A549 (cell line): Measurements from ENCODE around the gene RAP1A. TPM values are rescaled to one million over a fixed set of nuclear protein-coding genes. Genes with fewer than 3 reads are reported as not detected.

ENCODE experiments used
- ATAC-seq, 2 experiments: fragments of 200-7000 bp in 1 of 2; fragments of >200 bp in 1 of 2; cut with Nextera tagmentation in 1 of 2; cut with Tn5 transposase in 1 of 2; 3 replicates each; pipeline versions ENCODE4 v1.8.0 to v1.9.1; 2018 to 2020; ENCODE audit warnings: mild to moderate bottlenecking in 1 of 2, moderate library complexity in 1 of 2
- CTCF ChIA-PET: fragments of 300-600 bp; sonication (Branson Sonifier 250); formaldehyde crosslinking; extraction: SDS; loops from one replicate; lab custom pipeline; 2021; ENCODE audit warnings: antibody characterized with exemption, inconsistent platforms; lab: Yijun Ruan, JAX
- POLR2A ChIA-PET: fragments of 350-600 bp; formaldehyde crosslinking; extraction: SDS; loops from one replicate; lab custom pipeline; 2021; ENCODE audit warnings: antibody characterized with exemption, inconsistent platforms; lab: Yijun Ruan, JAX
- DNase-seq, 2 experiments: peaks; one replicate each; pipeline versions ENCODE4 v3.0.0 to v3.0.0-alpha.2; 2011 to 2016; ENCODE audit warnings: low read depth in 1 of 2, low spot score in 1 of 2
- FAIRE-seq: peaks from 2 replicates; lab custom pipeline; 2011; peaks lifted over from hg19 to GRCh38; lab: Jason Lieb, UNC
- H3K27ac ChIP-seq, 2 experiments: fragments of >200 bp; sonication (Bioruptor Twin); formaldehyde crosslinking; 3 replicates each; pipeline ENCODE4 v1.5.1; 2016 to 2017
- H3K4me1 ChIP-seq: fragments of >200 bp; sonication (Bioruptor Twin); formaldehyde crosslinking; 3 replicates; pipeline ENCODE4 v1.6.1; 2016
- H3K4me2 ChIP-seq: fragments of >200 bp; sonication (Bioruptor Twin); formaldehyde crosslinking; 3 replicates; pipeline ENCODE4 v1.6.1; 2016
- H3K4me3 ChIP-seq: fragments of >200 bp; sonication (Bioruptor Twin); formaldehyde crosslinking; 3 replicates; pipeline ENCODE4 v1.5.1; 2016
- H3K9me3 ChIP-seq: fragments of >200 bp; sonication (Bioruptor Twin); formaldehyde crosslinking; 3 replicates; pipeline ENCODE4 v1.6.1; 2016
- CBX8 ChIP-seq: fragments of 200-600 bp; sonication (generic); IDR thresholded peaks from 2 replicates; pipeline ENCODE4 v1.6.1; 2016
- CHD2 ChIP-seq: fragments of 150-350 bp; IDR thresholded peaks from 2 replicates; pipeline ENCODE4 v1.6.1; 2014; ENCODE audit warnings: low read length; ENCODE audit not compliant: partially characterized antibody
- CTCF ChIP-seq: fragments of >200 bp; sonication (Bioruptor Twin); formaldehyde crosslinking; IDR thresholded peaks from 3 replicates; pipeline ENCODE4 v1.5.1; 2016
- EHMT2 ChIP-seq: fragments of 200-600 bp; sonication (generic); IDR thresholded peaks from 2 replicates; pipeline ENCODE4 v1.6.1; 2016; ENCODE audit warnings: antibody characterized with exemption, low read depth, mild to moderate bottlenecking, moderate library complexity
- ELK1 ChIP-seq: fragments of 150-350 bp; IDR thresholded peaks from 2 replicates; pipeline ENCODE4 v1.6.1; 2014; ENCODE audit warnings: low read depth, mild to moderate bottlenecking, low read length
- HDAC2 ChIP-seq: fragments of 200-600 bp; sonication (generic); IDR thresholded peaks from 2 replicates; pipeline ENCODE4 v1.6.1; 2016
- HMGXB4 ChIP-seq: fragments of 250-450 bp; sonication (Bioruptor Pico); IDR thresholded peaks from 2 replicates; pipeline ENCODE4 v1.5.0; 2021; ENCODE audit warnings: mild to moderate bottlenecking, moderate library complexity, borderline replicate concordance
- HOXA7 ChIP-seq: fragments of 250-450 bp; sonication (Bioruptor Pico); IDR thresholded peaks from 2 replicates; pipeline ENCODE4 v1.5.0; 2020; ENCODE audit warnings: mild to moderate bottlenecking, moderate library complexity
- HOXB5 ChIP-seq: fragments of 250-450 bp; sonication (Bioruptor Pico); IDR thresholded peaks from 2 replicates; pipeline ENCODE4 v1.5.0; 2020; ENCODE audit warnings: mild to moderate bottlenecking, moderate library complexity
- JUN ChIP-seq, 2 experiments: fragments of >200 bp; sonication (Bioruptor Twin); formaldehyde crosslinking; IDR thresholded peaks; 2 replicates in 1 of 2; 3 replicates in 1 of 2; pipeline ENCODE4 v1.6.1; 2016 to 2017
- JUNB ChIP-seq: fragments of >200 bp; sonication (Bioruptor Twin); formaldehyde crosslinking; IDR thresholded peaks from 2 replicates; pipeline ENCODE4 v1.6.1; 2016
- KDM1A ChIP-seq: fragments of 200-600 bp; sonication (generic); IDR thresholded peaks from 2 replicates; pipeline ENCODE4 v1.6.1; 2016; ENCODE audit warnings: low read depth, mild to moderate bottlenecking
- KDM5A ChIP-seq: fragments of 200-600 bp; sonication (generic); IDR thresholded peaks from 2 replicates; pipeline ENCODE4 v1.6.1; 2016; ENCODE audit warnings: antibody characterized with exemption, mild to moderate bottlenecking
- NR3C1 ChIP-seq: fragments of >200 bp; sonication (Bioruptor Twin); formaldehyde crosslinking; IDR thresholded peaks from 3 replicates; pipeline ENCODE4 v1.6.1; 2017
- PHF8 ChIP-seq: fragments of 200-600 bp; sonication (generic); IDR thresholded peaks from 2 replicates; pipeline ENCODE4 v1.6.1; 2016; ENCODE audit warnings: low read depth, mild to moderate bottlenecking, antibody characterized with exemption, moderate library complexity, borderline replicate concordance
- POLR2AphosphoS2 ChIP-seq: conservative IDR thresholded peaks from 2 replicates; pipeline ENCODE4 v1.6.1; 2012; ENCODE audit warnings: low read length, improper control_type of control experiment, inconsistent platforms
- REST ChIP-seq: fragments of 200-600 bp; sonication (generic); IDR thresholded peaks from 2 replicates; pipeline ENCODE4 v1.6.1; 2016; ENCODE audit warnings: antibody characterized with exemption, mild to moderate bottlenecking, moderate library complexity
- RNF2 ChIP-seq: fragments of 200-600 bp; sonication (generic); IDR thresholded peaks from 2 replicates; pipeline ENCODE4 v1.6.1; 2016; ENCODE audit warnings: low read depth, mild to moderate bottlenecking, antibody characterized with exemption, moderate library complexity, borderline replicate concordance
- TP53 ChIP-seq: fragments of 250-450 bp; sonication (Bioruptor Pico); IDR thresholded peaks from 2 replicates; pipeline ENCODE4 v1.5.0; 2021; ENCODE audit warnings: mild to moderate bottlenecking, moderate library complexity
- ZFP36 ChIP-seq: fragments of 450-650 bp; IDR thresholded peaks from 2 replicates; pipeline ENCODE4 v1.6.1; 2014; ENCODE audit warnings: borderline replicate concordance; ENCODE audit not compliant: partially characterized antibody
- ZNF302 ChIP-seq: fragments of 250-450 bp; sonication (Bioruptor Pico); IDR thresholded peaks from 2 replicates; pipeline ENCODE4 v1.9.0; 2021; ENCODE audit warnings: inconsistent platforms, mild to moderate bottlenecking, moderate library complexity
- WGBS: methylation state at CpG from one replicate; pipeline ENCODE4 v1.1.6; 2017; ENCODE audit errors: missing lambda C conversion rate; 5-methylcytosine and 5-hydroxymethylcytosine counted together
- polyA plus RNA-seq, 4 experiments: library from polyadenylated mRNA; depleted of rRNA in 3 of 4; stranded (reverse); fragments of >200 nt; fragmentation: RNase III in 1 of 4; extraction: RNeasy Plus Mini Kit Qiagen cat#74134 plus additional on column Dnase treatment in 1 of 4; gene quantifications; 2 replicates in 3 of 4; 3 replicates in 1 of 4; pipeline ENCODE4 v1.2.3, GENCODE V29; 2011 to 2017
- TF ChIP-seq, protein P1 (sequence below): fragments of 250-450 bp; sonication (Bioruptor Pico); IDR thresholded peaks from 2 replicates; pipeline ENCODE4 v1.5.0; 2020; ENCODE audit warnings: low read depth, mild to moderate bottlenecking, moderate library complexity

RAP1A gene
- polyA plus RNA-seq, 2 of the 4 experiments (the other 2 are of a cell fraction), result 37.1 to 39.8 TPM

DNA sequence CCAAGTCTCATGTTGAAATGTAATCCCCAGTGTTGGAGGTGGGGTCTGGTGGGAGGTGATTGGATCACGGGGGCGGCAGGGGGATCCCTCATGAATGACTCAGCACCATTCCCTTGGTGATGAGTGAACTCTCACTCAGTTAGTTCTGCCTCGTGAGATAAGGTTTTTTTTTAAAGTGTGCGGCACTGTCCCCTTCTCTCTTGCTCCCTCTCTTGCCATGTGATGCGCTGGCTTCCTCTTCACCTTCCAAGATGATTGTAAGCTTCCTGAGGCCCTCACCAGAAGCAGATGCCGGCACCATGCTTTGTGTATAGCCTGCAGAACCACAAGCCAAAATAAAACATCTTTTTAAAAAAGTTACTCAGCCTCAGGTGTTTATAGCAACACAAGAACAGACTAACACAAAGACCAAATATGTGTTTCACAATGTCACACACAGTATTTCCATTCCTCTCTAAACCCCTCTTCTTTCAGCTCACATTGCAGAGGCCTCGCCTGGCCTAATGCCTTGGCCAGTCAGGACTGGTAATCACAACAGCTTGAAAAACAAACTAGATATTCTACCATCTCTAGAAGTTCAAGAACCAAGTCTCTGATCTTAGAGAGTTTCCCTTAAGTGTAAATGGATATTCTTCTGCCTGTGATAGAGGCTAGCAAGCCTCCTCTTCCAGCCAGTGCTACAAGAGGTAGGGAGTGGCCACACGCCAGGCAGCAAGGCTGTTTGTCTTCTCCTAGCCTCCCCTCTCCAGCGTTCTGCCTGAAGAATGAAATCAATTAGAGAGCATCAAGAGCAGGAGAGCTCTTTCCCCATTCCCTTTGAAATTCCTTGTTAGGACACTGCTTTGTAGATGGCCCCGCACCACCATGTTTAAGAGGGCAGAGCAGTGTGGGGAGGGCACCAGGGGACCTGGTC, 19.6 kb upstream of the RAP1A start:
- no peak for TF ChIP-seq CBX8
- TF ChIP-seq ZFP36, result no peak
- no peak for TF ChIP-seq TP53 (CRISPR knock-in tag)
- no peak for TF ChIP-seq NR3C1
- TF ChIP-seq KDM5A, result no peak
- TF ChIP-seq JUNB, result no peak
- TF ChIP-seq, protein P1, sequence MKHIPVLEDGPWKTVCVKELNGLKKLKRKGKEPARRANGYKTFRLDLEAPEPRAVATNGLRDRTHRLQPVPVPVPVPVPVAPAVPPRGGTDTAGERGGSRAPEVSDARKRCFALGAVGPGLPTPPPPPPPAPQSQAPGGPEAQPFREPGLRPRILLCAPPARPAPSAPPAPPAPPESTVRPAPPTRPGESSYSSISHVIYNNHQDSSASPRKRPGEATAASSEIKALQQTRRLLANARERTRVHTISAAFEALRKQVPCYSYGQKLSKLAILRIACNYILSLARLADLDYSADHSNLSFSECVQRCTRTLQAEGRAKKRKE (CRISPR knock-in tag), result no peak
- no peak for TF ChIP-seq JUN (IDR thresholded peaks at IDR 0.05)
- TF ChIP-seq POLR2AphosphoS2, result no peak
- TF ChIP-seq CTCF, result no peak
- TF ChIP-seq RNF2, result no peak
- no peak for TF ChIP-seq ZNF302 (CRISPR knock-in tag)
- no peak for TF ChIP-seq HMGXB4
- no peak for TF ChIP-seq HOXA7 (CRISPR knock-in tag)
- TF ChIP-seq, all 56 proteins: peak for 0
- CTCF ChIA-PET, result interaction anchor here (1.5 to 2.4 kb wide), 2 partner anchors 13 to 92 kb away, joined by 4 to 9 read pairs; no protein-coding TSS in a partner anchor
- POLR2A ChIA-PET, result interaction anchor here (0.5 kb wide), 1 partner anchor 1019 kb away, joined by 3 read pairs; the partner anchor contains the start of gene ST7L

GRCh38 chr1:111600886-111601386, 18.7 kb upstream of the RAP1A start:
- FAIRE-seq, result no peak
- Histone ChIP-seq H3K27ac (no peak overlapping the region), H3K9me3 (no peaks in the 10 kb centered on the region), H3K4me3 (no peak overlapping the region), H3K4me2 (no peak overlapping the region), H3K4me1 (no peaks in the 10 kb centered on the region)
- ChIA-PET CTCF (interaction anchor here (1.5 to 2.4 kb wide), 2 partner anchors 14 to 92 kb away, joined by 4 to 9 read pairs; no protein-coding TSS in a partner anchor), POLR2A (no interaction called here)
- 94% methylated on average over 5 of the region's 6 CpGs for WGBS
- no peak for ATAC-seq
- DNase-seq, result no peak
- no peak for TF ChIP-seq JUNB

More for the DNA sequence above, 19.6 kb upstream of the RAP1A start:
- no peak for ATAC-seq
- Histone ChIP-seq H3K4me1 (no peaks in the 10 kb centered on the region), H3K27ac (no peak overlapping the region), H3K4me3 (no peak overlapping the region), H3K4me2 (no peak overlapping the region), H3K9me3 (no peaks in the 10 kb centered on the region)
- FAIRE-seq, result no peak
- no peak for DNase-seq
- WGBS, result 63% methylated on average over 10 of the region's 10 CpGs

GRCh38 chr1:111602302-111602701, 17.3 kb upstream of the RAP1A start:
- H3K9me3 ChIP-seq, result no peaks in the 10 kb centered on the region
- no peak overlapping the region for H3K27ac ChIP-seq
- FAIRE-seq (no peak), DNase-seq (no peak), ATAC-seq (no peak)
- ChIA-PET CTCF (interaction anchor here (0.6 to 1.0 kb wide), 3 partner anchors 8 to 94 kb away, joined by 3 to 4 read pairs (median 3); no protein-coding TSS in a partner anchor), POLR2A (no interaction called here)
- H3K4me2 ChIP-seq, result no peak overlapping the region
- H3K4me3 ChIP-seq, result no peak overlapping the region
- no peaks in the 10 kb centered on the region for H3K4me1 ChIP-seq
- no peak for TF ChIP-seq HOXB5 (CRISPR knock-in tag)
- TF ChIP-seq ELK1, result no peak
- TF ChIP-seq POLR2AphosphoS2, result no peak
- TF ChIP-seq CHD2, result no peak
- no peak for TF ChIP-seq REST
- TF ChIP-seq PHF8, result no peak
- TF ChIP-seq EHMT2, result no peak
- TF ChIP-seq HDAC2, result no peak
- TF ChIP-seq JUN (IDR thresholded peaks at IDR 0.05), result no peak
- no peak for TF ChIP-seq KDM1A
- no peak for TF ChIP-seq ZNF302 (CRISPR knock-in tag)
